Tibial nerve (tissue), 4 donors: ENCODE results near the gene PTPRB. TPM values are rescaled to one million over a fixed set of nuclear protein-coding genes. Genes with fewer than 3 reads are reported as not detected.

Experiments
- DNase-seq, 2 donors: peaks; one replicate each; pipeline ENCODE4 v3.0.0-alpha.2; 2019; ENCODE audit warnings: low spot score in 2 of 2
- H3K27ac ChIP-seq, 4 donors: fragments of 200-600 bp; sonication (generic) in 3 of 4; one replicate each; pipeline ENCODE4 v1.5.1; 2017 to 2019; ENCODE audit warnings: mild to moderate bottlenecking in 1 of 4
- H3K27me3 ChIP-seq, 2 donors: fragments of 200-600 bp; sonication (generic) in 1 of 2; one replicate each; pipeline versions ENCODE4 v1.5.1 to v1.6.0; 2017 to 2019
- H3K36me3 ChIP-seq, 3 donors: fragments of 200-600 bp; sonication (generic); one replicate each; pipeline ENCODE4 v1.5.1; 2018 to 2019
- H3K4me1 ChIP-seq, 4 donors: fragments of 200-600 bp; sonication (generic) in 3 of 4; one replicate each; pipeline ENCODE4 v1.5.1; 2017 to 2019
- H3K4me3 ChIP-seq, 4 donors: fragments of 200-600 bp; sonication (generic) in 3 of 4; one replicate each; pipeline ENCODE4 v1.5.1; 2017 to 2019; ENCODE audit warnings: mild to moderate bottlenecking in 1 of 4, moderate library complexity in 1 of 4
- H3K9me3 ChIP-seq, 4 donors: fragments of 200-600 bp; sonication (generic) in 3 of 4; one replicate each; pipeline ENCODE4 v1.5.1; 2017 to 2019
- CTCF ChIP-seq, 5 experiments: fragments of 200-600 bp in 3 of 5; fragments of 450-650 bp in 2 of 5; sonication (generic) in 3 of 5; IDR thresholded peaks; one replicate each; pipeline ENCODE4 v1.5.1; 2016 to 2019; ENCODE audit warnings: antibody characterized with exemption in 5 of 5, mild to moderate bottlenecking in 3 of 5, moderate library complexity in 2 of 5
- EP300 ChIP-seq, 2 donors: sonication (generic); formaldehyde crosslinking; IDR thresholded peaks; one replicate each; pipeline ENCODE4 v1.6.1; 2017; ENCODE audit warnings: antibody characterized with exemption in 2 of 2, mild to moderate bottlenecking in 1 of 2
- POLR2A ChIP-seq, 2 donors: fragments of 450-650 bp; IDR thresholded peaks; one replicate each; pipeline ENCODE4 v1.6.1; 2017; ENCODE audit warnings: antibody characterized with exemption in 2 of 2, mild to moderate bottlenecking in 2 of 2, moderate library complexity in 2 of 2
- WGBS, 2 donors: methylation state at CpG; one replicate each; pipeline ENCODE4 v1.1.5; 2018; 5-methylcytosine and 5-hydroxymethylcytosine counted together
- total RNA-seq, 4 donors: library from RNA; depleted of rRNA; stranded (reverse); fragments of >200 nt; gene quantifications; one replicate each; pipeline ENCODE4 v1.1.0, GENCODE V29; 2016

The PTPRB gene
- total RNA-seq, 4 donors from 2014 or later, result 14.4 to 62.6 (median 34.3) TPM

DNA sequence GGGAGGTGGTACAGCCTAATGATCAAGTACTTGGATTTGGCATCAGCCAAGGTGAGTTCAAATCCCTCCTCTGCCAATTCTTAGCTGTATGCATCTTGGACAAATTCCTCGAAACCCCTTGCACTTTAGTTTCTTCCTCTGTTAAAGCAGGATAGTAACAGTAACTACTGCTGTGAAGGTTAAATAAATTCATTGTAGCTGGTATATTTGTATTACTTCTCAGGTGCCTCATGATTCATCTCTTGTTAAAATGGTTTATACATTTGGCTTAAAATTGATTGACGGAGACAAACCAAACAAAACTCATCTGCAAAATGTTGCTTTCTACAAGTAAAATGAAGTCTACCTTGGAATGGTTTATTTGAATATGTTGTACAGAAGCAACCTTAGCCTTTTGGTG lies 2.3 kb upstream of the PTPRB start:
- WGBS, 2 donors, result 97 to 98% methylated on average over 2 of the region's 2 CpGs
- TF ChIP-seq POLR2A (IDR thresholded peaks at IDR 0.05) (no peak), CTCF (IDR thresholded peaks at IDR 0.05) (no peak), EP300 (IDR thresholded peaks at IDR 0.05) (no peak)
- Histone ChIP-seq H3K4me1 (no peaks in the 10 kb centered on the region), H3K27me3 (no peaks in the 10 kb centered on the region), H3K4me3 (no peak overlapping the region), H3K36me3 (no peaks in the 10 kb centered on the region), H3K9me3 (no peaks in the 10 kb centered on the region), H3K27ac (no peak overlapping the region)
- no peak for DNase-seq

DNA sequence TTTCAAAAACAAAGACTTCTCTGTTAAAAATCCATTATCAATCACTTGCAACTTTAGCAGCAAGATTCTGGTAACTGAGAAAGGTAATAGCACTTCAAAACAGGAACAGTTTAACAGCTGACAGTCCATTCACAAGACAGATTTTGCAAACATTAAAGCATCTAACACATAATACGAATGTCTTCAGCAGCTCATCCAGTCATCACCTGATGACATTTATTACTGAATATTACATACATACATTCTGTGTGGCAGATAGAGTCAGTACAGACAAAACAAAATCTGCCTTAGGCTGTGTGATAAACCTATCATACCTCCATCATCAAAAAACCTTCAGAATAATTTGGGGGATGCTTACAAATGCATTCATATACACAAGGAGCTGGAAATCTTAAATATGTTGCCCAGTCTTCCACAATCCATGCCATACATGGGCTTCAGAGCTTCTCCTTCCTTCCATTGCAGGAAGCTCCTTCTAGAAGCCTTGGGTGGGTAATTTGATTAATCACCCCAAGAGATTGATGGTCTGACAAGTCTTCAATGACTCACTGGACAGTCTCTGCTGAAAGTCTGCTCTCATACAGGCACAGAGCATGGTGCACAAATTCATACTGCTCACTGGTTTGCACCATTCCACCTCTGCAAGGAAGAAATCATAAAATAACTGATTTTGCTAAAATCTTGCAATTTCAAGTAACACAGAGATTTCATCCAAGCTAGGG lies 1.6 kb upstream of the PTPRB start:
- TF ChIP-seq CTCF (IDR thresholded peaks at IDR 0.05) (no peak), POLR2A (IDR thresholded peaks at IDR 0.05) (no peak)
- Histone ChIP-seq H3K27ac (no peak overlapping the region), H3K4me3 (no peak overlapping the region), H3K9me3 (no peaks in the 10 kb centered on the region), H3K27me3 (no peaks in the 10 kb centered on the region), H3K36me3 (no peaks in the 10 kb centered on the region), H3K4me1 (no peaks in the 10 kb centered on the region)
- DNase-seq, result no peak
- 86 to 88% methylated on average over 1 of the region's 1 CpG for WGBS, 2 donors

- Histone ChIP-seq H3K36me3 (no peaks in the 10 kb centered on the region), H3K27ac (no peak overlapping the region), H3K9me3 (no peaks in the 10 kb centered on the region), H3K27me3 (no peaks in the 10 kb centered on the region), H3K4me1 (no peaks in the 10 kb centered on the region), H3K4me3 (peak overlapping the region in 1 of 4 donors; percentile 20)
- no peak for TF ChIP-seq CTCF (IDR thresholded peaks at IDR 0.05)
- TF ChIP-seq POLR2A (IDR thresholded peaks at IDR 0.05), result no peak
- no peak for TF ChIP-seq EP300 (IDR thresholded peaks at IDR 0.05)
- 74 to 91% methylated on average over 5 to 7 of the region's 7 CpGs for WGBS, 2 donors
- DNase-seq, result no peak
Observed at GRCh38 chr12:70635755-70636154, 1.5 kb downstream of the PTPRB start.

DNA sequence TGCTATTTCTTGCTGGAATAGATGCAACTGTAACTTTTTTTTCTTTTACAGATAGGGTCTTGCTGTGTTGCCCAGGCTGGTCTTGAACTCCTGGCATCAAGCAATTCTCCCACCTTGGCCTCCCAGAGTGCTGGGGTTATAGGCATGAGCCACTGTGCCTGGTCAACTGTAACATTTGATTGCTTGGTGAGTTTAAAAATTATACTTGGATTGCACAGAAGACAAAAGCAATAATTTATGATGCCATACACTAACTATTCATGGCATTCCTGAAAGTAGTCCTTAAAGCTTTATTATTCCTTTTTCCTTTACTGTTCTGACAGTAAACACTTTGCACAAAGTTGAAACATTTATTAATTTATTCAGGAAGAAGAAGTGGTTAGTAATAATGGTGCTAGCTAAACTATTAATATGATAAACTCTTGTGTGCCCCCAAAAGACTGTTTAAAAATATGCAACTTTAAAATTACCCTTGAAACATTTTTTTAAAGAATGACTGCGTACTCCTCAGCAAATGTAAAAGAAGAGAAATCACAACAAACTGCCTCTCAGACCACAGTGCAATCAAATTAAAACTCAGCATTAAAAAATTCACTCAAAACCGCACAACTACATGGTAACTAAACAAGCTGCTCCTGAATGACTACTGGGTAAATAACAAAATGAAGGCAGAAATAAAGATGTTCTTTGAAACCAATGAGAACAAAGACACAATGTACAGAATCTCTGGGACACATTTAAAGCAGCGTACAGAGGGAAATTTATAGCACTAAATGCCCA lies 8.3 kb downstream of the PTPRB start:
- Histone ChIP-seq H3K9me3 (no peaks in the 10 kb centered on the region), H3K36me3 (no peaks in the 10 kb centered on the region), H3K4me1 (no peaks in the 10 kb centered on the region), H3K27me3 (no peaks in the 10 kb centered on the region), H3K4me3 (no peak overlapping the region), H3K27ac (no peak overlapping the region)
- TF ChIP-seq POLR2A (IDR thresholded peaks at IDR 0.05) (no peak), CTCF (IDR thresholded peaks at IDR 0.05) (no peak), EP300 (IDR thresholded peaks at IDR 0.05) (no peak)
- DNase-seq, result no peak
- 67 to 76% methylated on average over 3 of the region's 3 CpGs for WGBS, 2 donors

DNA sequence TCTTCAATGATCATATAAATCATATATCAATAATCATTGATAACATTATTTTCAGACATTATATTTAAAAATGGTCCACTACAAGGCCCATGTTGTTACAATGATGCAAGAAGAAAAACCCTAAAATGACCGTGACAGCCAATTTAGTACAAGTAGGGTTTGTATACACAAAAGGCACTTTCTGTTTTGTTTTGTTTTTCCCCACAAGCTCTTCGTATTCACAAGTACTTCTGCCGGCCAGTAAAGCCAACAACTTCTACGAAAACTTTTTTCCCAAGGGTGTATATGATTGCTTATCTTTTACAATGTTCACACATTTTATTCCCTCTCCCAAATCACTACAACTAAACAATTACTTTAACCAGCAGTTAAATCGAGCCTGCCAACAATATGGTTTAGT lies 9.6 kb downstream of the PTPRB start:
- no peak for DNase-seq
- no peaks in the 10 kb centered on the region for H3K36me3 ChIP-seq
- TF ChIP-seq CTCF (IDR thresholded peaks at IDR 0.05) (no peak), POLR2A (IDR thresholded peaks at IDR 0.05) (no peak), EP300 (IDR thresholded peaks at IDR 0.05) (no peak)
- no peaks in the 10 kb centered on the region for H3K27me3 ChIP-seq
- peak overlapping the region in 1 of 4 donors; percentile 3 for H3K4me3 ChIP-seq
- no peak overlapping the region for H3K27ac ChIP-seq
- 43 to 56% methylated on average over 5 of the region's 5 CpGs for WGBS, 2 donors
- H3K4me1 ChIP-seq, result no peaks in the 10 kb centered on the region
- H3K9me3 ChIP-seq, result no peaks in the 10 kb centered on the region
